Neural progenitor cell (in vitro differentiated cells): ENCODE measurements around the gene C5AR2.

Experiments used
- CTCF ChIP-seq: fragments of 200-600 bp; sonication (generic); IDR thresholded peaks from 2 replicates; pipeline ENCODE4 v1.5.1; 2017; ENCODE audit warnings: antibody characterized with exemption, mild to moderate bottlenecking
- EZH2 ChIP-seq: fragments of 200-600 bp; sonication (generic); IDR thresholded peaks from 2 replicates; pipeline ENCODE4 v1.6.1; 2017; ENCODE audit warnings: antibody characterized with exemption, mild to moderate bottlenecking, moderate library complexity

DNA sequence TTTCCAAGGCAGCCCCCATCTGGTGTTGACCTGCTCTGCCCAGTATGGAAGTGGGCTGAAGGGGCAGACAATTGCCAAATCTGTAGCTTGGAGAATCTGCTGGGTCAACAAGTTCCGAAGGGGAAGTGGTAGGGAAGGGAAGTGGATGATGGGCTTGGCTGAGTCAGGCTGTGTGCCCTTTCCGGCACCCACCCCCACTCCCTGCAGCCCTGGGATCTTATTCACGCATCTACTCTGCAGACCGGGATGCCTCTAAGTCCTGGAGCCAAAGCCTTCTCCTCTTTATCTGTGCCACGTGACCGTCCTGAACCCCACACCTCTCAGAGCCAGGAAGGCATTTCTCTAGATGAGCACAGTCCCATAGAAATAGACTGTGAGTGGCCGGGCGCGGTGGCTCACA is 7.5 kb upstream of the C5AR2 start:
- no peak for TF ChIP-seq CTCF
- no peak for TF ChIP-seq EZH2
